ENCODE results near the gene ASPSCR1. TPM values are rescaled to one million over a fixed set of nuclear protein-coding genes. Genes with fewer than 3 reads are reported as not detected.

The ASPSCR1 gene
- total and polyA plus RNA-seq, 2 donors (not counting 1 experiment from before 2014, with no cell fraction given): 6.3 to 35.7 TPM

DNA sequence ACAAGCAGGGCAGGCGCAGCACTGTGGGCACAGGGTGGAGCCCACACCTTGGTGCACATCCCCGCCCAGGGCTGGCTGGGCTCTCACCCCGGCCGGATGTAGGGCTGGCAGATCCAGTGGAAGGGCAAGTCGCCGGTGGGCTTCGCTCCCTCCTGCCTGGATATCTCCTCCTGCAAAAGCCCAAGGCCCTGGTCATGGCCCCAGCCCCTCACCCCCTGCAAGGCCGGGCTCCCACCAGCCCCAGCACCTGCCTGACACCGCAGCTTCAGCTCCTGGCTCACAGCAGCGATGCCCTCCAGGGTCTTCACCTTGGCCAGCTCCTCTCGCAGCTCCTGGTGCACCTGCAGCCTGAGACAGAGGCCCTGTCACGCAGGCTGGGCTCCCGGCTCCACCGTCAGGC, 83.2 kb downstream of the ASPSCR1 start:
- Histone ChIP-seq H3K36me3 (ENCODE audit: control insufficient read depth, insufficient read depth, low read length) (peaks cover 50% of the 10 kb centered on the region), H3K4me1 (ENCODE audit: control insufficient read depth, extremely low read depth, insufficient read depth, low read length) (no peaks in the 10 kb centered on the region), H4K20me1 (ENCODE audit: control insufficient read depth, extremely low read depth, insufficient read depth, low read length) (no peaks in the 10 kb centered on the region)

DNA sequence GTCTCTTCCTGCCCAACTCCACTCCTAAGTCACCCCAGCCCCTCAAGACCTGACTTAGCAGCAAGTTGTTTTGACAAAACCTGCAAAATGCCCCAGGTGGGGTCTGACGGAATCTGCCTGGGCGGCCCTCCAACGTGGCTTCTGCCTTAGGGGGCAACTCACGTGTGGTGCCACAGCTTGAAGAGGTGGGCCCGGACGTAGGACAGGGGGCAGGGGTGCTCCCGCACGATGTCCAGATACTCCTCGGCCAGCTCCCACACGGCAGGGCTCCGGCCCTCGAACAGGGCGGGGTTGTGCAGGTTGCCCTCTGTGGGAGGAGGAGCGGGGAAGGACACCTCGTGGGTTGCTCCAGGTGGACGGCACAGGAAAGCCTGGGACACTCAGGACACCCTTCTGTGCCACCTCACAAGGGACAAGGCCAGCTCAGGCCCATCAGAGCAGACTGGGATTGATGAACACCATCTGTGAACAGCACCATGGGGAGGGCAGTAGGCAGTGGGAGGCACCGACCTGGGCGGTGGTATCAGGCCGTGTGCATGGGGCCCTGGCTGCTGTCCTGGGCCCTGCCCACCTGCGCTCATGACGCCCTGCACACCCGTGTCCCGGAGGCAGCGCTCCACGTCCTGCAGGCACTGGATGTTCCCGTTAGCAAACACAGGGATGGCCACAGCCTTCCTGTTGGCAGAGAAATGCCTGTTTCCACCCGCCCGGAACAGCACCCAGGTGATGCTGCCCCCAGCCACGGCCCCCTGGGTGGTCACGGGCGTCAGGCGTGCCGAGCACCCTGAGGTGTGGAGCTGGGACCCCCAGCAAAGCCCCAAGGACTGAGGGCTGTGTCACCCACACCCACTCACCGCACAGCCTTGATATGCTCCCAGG, 83.9 kb downstream of the ASPSCR1 start:
- no peaks in the 10 kb centered on the region for H3K27me3 ChIP-seq (ENCODE audit: control insufficient read depth, insufficient read depth, low read length)
- TF ChIP-seq, protein P1, sequence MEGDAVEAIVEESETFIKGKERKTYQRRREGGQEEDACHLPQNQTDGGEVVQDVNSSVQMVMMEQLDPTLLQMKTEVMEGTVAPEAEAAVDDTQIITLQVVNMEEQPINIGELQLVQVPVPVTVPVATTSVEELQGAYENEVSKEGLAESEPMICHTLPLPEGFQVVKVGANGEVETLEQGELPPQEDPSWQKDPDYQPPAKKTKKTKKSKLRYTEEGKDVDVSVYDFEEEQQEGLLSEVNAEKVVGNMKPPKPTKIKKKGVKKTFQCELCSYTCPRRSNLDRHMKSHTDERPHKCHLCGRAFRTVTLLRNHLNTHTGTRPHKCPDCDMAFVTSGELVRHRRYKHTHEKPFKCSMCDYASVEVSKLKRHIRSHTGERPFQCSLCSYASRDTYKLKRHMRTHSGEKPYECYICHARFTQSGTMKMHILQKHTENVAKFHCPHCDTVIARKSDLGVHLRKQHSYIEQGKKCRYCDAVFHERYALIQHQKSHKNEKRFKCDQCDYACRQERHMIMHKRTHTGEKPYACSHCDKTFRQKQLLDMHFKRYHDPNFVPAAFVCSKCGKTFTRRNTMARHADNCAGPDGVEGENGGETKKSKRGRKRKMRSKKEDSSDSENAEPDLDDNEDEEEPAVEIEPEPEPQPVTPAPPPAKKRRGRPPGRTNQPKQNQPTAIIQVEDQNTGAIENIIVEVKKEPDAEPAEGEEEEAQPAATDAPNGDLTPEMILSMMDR (conservative IDR thresholded peaks at IDR 0.05 in 1 of 2, IDR thresholded peaks at IDR 0.05 in 1 of 2; ENCODE audit: low read depth in 1 of 2, low read length in 2 of 2): no peak
- no peak for TF ChIP-seq EZH2 (IDR thresholded peaks at IDR 0.05; ENCODE audit: low read length, missing control alignments)
- no peak overlapping the region for H3K27ac ChIP-seq (ENCODE audit: insufficient read depth, low read length)
- no peak overlapping the region for H3K4me3 ChIP-seq (replicated peaks in 1 of 4; ENCODE audit: control extremely low read depth in 1 of 4, insufficient read depth in 1 of 4, low read depth in 3 of 4, low read length in 4 of 4)
- H4K20me1 ChIP-seq (ENCODE audit: control insufficient read depth, extremely low read depth, insufficient read depth, low read length): no peaks in the 10 kb centered on the region
- peaks cover 46% of the 10 kb centered on the region for H3K36me3 ChIP-seq (ENCODE audit: control insufficient read depth, insufficient read depth, low read length)
- no peak overlapping the region for H3K4me2 ChIP-seq (ENCODE audit: extremely low read depth, insufficient read depth, low read length)
- H3K4me1 ChIP-seq (ENCODE audit: control insufficient read depth, extremely low read depth, insufficient read depth, low read length): no peaks in the 10 kb centered on the region
- no peak for DNase-seq (ENCODE audit: low read depth in 2 of 2)
- no peaks in the 10 kb centered on the region for H3K9me3 ChIP-seq (ENCODE audit: control insufficient read depth, insufficient read depth, low read depth, low read length)
- no peak overlapping the region for H3K9ac ChIP-seq (ENCODE audit: insufficient read depth, low read length)
- no peak overlapping the region for H2AFZ ChIP-seq (ENCODE audit: low read length)
- H3K79me2 ChIP-seq (ENCODE audit: control insufficient read depth, insufficient read depth, low read length): peaks cover 12% of the 10 kb centered on the region

More for the DNA sequence above, 83.2 kb downstream of the ASPSCR1 start:
- no peak overlapping the region for H3K4me2 ChIP-seq (ENCODE audit: extremely low read depth, insufficient read depth, low read length)
- H3K4me3 ChIP-seq (replicated peaks in 1 of 4; ENCODE audit: control extremely low read depth in 1 of 4, insufficient read depth in 1 of 4, low read depth in 3 of 4, low read length in 4 of 4): no peak overlapping the region
- no peak for DNase-seq (ENCODE audit: low read depth in 2 of 2)
- H3K79me2 ChIP-seq (ENCODE audit: control insufficient read depth, insufficient read depth, low read length): peaks cover 10% of the 10 kb centered on the region
- H3K9me3 ChIP-seq (ENCODE audit: control insufficient read depth, insufficient read depth, low read depth, low read length): no peaks in the 10 kb centered on the region
- TF ChIP-seq, protein P1 (conservative IDR thresholded peaks at IDR 0.05 in 1 of 2, IDR thresholded peaks at IDR 0.05 in 1 of 2; ENCODE audit: low read depth in 1 of 2, low read length in 2 of 2): no peak
- no peak for TF ChIP-seq EZH2 (IDR thresholded peaks at IDR 0.05; ENCODE audit: low read length, missing control alignments)
- H3K27ac ChIP-seq (ENCODE audit: insufficient read depth, low read length): no peak overlapping the region
- H2AFZ ChIP-seq (ENCODE audit: low read length): no peak overlapping the region
- no peak overlapping the region for H3K9ac ChIP-seq (ENCODE audit: insufficient read depth, low read length)
- H3K27me3 ChIP-seq (ENCODE audit: control insufficient read depth, insufficient read depth, low read length): no peaks in the 10 kb centered on the region

DNA sequence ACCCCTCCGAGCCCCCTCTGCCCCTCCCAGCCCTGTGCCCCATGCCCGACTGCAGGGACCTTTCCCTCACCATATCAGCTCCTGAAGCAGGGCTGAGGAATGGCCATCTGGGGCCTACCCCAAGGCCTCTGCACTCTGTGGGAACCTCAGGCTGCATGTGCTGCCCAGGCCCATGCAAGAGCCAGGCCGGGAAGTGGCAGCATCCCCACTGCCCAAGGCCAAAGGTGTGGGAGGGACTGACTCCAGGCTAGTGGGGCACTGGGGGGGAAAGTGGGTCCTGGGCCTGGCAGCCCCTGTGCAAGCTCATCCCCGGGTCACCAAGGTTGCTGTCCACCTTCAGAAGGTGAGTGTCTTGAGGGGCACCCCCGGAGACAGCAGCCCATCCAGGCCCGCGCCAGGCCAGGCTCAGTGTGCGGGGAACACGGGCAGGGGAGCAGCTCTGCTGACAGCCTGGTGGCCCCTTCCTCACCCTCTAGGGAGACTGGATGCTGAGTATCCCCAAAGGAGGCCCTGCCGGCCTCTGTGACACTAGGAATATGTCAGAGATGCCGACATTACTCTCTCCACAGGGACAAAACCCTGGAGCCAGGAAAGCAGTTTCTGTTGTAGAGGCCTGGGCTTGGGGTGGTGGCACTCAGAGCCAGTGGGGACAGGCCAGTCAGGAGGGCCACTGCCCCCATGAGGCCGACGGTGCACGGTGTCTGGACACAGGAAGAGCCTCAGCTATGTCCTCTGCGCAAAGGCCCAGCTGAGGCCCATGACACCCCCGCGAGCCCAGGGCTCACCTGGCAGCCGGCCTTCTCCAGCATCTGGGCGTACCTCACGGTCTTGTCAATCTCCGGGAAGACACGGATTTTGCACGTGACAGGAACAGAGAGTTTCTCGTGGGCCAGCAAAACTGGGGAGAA, 84.9 kb downstream of the ASPSCR1 start:
- Histone ChIP-seq H3K4me3 (replicated peaks in 1 of 4; ENCODE audit: control extremely low read depth in 1 of 4, insufficient read depth in 1 of 4, low read depth in 3 of 4, low read length in 4 of 4) (no peak overlapping the region), H2AFZ (ENCODE audit: low read length) (no peak overlapping the region), H3K9me3 (ENCODE audit: control insufficient read depth, insufficient read depth, low read depth, low read length) (no peaks in the 10 kb centered on the region), H3K9ac (ENCODE audit: insufficient read depth, low read length) (no peak overlapping the region), H3K4me1 (ENCODE audit: control insufficient read depth, extremely low read depth, insufficient read depth, low read length) (no peaks in the 10 kb centered on the region), H3K79me2 (ENCODE audit: control insufficient read depth, insufficient read depth, low read length) (peaks cover 12% of the 10 kb centered on the region), H3K4me2 (ENCODE audit: extremely low read depth, insufficient read depth, low read length) (no peak overlapping the region), H3K27ac (ENCODE audit: insufficient read depth, low read length) (no peak overlapping the region), H4K20me1 (ENCODE audit: control insufficient read depth, extremely low read depth, insufficient read depth, low read length) (no peaks in the 10 kb centered on the region), H3K27me3 (ENCODE audit: control insufficient read depth, insufficient read depth, low read length) (no peaks in the 10 kb centered on the region), H3K36me3 (ENCODE audit: control insufficient read depth, insufficient read depth, low read length) (peaks cover 36% of the 10 kb centered on the region)
- DNase-seq (ENCODE audit: low read depth in 2 of 2): no peak
- TF ChIP-seq EZH2 (IDR thresholded peaks at IDR 0.05; ENCODE audit: low read length, missing control alignments): no peak
- TF ChIP-seq, protein P1 (conservative IDR thresholded peaks at IDR 0.05 in 1 of 2, IDR thresholded peaks at IDR 0.05 in 1 of 2; ENCODE audit: low read depth in 1 of 2, low read length in 2 of 2): no peak
